Colonic mucosa (tissue), 4 donors: ENCODE data around the gene MRPL46. TPM values are rescaled to one million over a fixed set of nuclear protein-coding genes. Genes with fewer than 3 reads are reported as not detected.

ENCODE experiments used
- DNase-seq: peaks from one replicate; pipeline ENCODE4 v3.0.0-alpha.2; 2020
- H3K27ac ChIP-seq: fragments of 200-600 bp; one replicate; pipeline ENCODE4 v1.8.0; 2021
- H3K27me3 ChIP-seq: fragments of 200-600 bp; one replicate; pipeline ENCODE4 v1.8.0; 2021
- H3K36me3 ChIP-seq: fragments of 200-600 bp; one replicate; pipeline ENCODE4 v1.8.0; 2021
- H3K4me1 ChIP-seq: fragments of 200-600 bp; one replicate; pipeline ENCODE4 v1.8.0; 2021; ENCODE audit warnings: mild to moderate bottlenecking
- H3K4me3 ChIP-seq: fragments of 200-600 bp; one replicate; pipeline ENCODE4 v1.8.0; 2021
- H3K9ac ChIP-seq, 2 donors: one replicate each; pipeline ENCODE4 v1.7.0; 2013; ENCODE audit warnings: control low read depth in 2 of 2, low read depth in 2 of 2, low read length in 2 of 2
- H3K9me3 ChIP-seq: fragments of 200-600 bp; one replicate; pipeline ENCODE4 v1.8.0; 2021
- CTCF ChIP-seq: fragments of 200-600 bp; IDR thresholded peaks from one replicate; pipeline ENCODE4 v1.8.0; 2022; ENCODE audit warnings: antibody characterized with exemption, mild to moderate bottlenecking
- intact Hi-C: fragments of 100-400 bp; cut with DNase I; formaldehyde crosslinking; loops from one replicate; pipeline ENCODE4 v1.14.1; 2022
- total RNA-seq, 2 donors: library from RNA; stranded (reverse); fragmentation: NEBNext Ultra II Directional in 1 of 2; extraction: Animal tissue kit (Norgen Biotek cat#: 25700) in 1 of 2; gene quantifications; one replicate each; pipeline ENCODE4 v1.2.1, GENCODE V29; 2021
- donor health status: healthy.
- donor health status: DM: no; HTN: no; CAD: no.
- donor health status: DM: no; HTN: no; CAD: no.

MRPL46 gene
- total RNA-seq: 10 to 100 TPM; 20.6 to 40.6 TPM

DNA sequence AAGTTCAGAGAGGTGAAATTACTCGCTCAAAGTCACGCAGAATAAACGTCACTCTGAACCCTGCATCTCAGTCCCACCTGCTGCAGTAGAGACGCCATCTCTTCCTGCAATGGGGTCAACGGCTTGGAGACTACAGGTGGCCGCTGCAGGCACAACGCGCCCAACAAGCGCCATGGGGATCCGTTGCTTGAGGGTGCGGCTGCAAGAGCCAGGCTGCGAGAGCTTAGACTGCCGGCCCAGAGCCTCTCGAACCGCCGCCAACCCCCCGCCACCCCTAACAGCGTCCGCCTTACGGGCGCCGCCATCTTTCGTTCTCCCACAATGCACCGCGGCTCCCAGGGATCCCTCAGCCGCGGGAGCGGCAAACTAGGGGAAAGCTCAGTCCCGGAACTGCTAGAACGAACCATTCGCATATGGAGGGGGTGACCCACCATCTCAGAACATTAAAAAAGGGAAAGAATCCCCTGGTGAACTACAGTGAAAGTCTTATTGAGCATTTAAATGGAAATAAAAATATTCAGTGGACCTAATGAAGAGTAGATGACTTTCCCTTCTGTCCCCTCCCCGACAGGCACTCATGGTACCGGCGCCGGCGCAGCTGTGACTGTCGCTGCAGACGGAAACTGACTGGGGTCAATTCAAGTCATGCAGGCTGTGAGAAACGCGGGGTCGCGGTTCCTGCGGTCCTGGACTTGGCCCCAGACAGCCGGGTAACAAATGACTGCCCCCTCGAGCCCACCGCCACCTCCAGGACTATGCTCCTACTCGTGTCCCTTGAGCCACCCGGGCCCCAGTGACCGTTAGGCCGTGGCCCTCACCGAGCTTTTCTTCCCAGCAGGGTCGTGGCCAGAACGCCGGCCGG is at the start of gene MRPL46, which contains the start of gene MRPS11:
Gene MRPL46, minus strand, starts transcription at position 316 of the 862 bp plus-strand sequence. Its CDS starts 11 bp downstream, at position 305.
Gene MRPS11, plus strand, starts transcription at position 636 of the 862 bp plus-strand sequence. Its CDS starts 10 bp downstream, at position 646.
- peak within 1 kb of the TSS; percentile 82 to 87 for H3K9ac ChIP-seq
- no peaks in the 10 kb centered on the region for H3K27me3 ChIP-seq
- peak; percentile 96 for DNase-seq
- intact Hi-C loops: loop anchor here (5.0 kb wide), 1 partner anchor 150 kb away; no protein-coding TSS in a partner anchor
- peak within 1 kb of the TSS; percentile 91 for H3K4me3 ChIP-seq
- no peaks in the 10 kb centered on the region for H3K9me3 ChIP-seq
- TF ChIP-seq CTCF: no peak
- peaks cover 7% of the 10 kb centered on the region for H3K4me1 ChIP-seq
- H3K27ac ChIP-seq: peak within 1 kb of the TSS; percentile 72
- H3K36me3 ChIP-seq: no peaks in the 10 kb centered on the region

DNA sequence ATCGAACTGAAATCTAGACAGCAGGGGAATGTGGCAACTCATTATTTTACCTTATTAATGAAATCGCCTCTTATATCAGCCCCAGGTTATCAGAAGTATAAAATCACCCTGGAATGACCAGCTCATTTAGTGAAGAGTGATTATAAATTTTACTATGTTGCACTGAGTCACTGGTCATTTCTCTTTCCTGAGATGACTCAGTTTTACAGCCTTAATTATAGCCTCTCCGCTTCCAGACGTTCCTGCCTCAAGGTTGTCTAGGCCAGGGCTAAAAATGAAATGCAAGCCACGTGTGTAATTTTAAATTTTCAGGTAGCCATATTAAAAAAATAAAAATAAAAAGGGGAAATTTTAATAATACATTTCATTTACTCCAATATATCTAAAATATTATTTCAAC is 46.0 kb upstream of the MRPL46 start:
- peaks cover 7% of the 10 kb centered on the region for H3K36me3 ChIP-seq

DNA sequence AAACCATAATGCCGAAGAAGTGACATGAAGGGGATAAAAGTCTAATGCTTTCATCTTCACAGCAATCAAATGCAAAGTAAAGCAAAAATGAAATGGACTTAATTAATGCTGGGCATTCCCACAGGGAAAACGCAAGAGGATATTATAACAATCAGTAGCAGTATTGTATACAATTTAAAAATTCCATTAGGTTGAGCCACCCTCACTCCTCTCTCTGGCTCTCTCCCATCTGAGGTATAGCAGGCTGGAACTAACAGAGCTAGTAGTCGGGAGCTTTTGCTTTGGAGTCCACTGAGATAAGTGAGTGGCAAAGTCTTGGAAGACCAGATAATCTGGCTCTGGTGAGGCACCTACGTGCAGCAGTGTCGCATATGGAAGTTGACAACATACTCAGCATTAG is 45.4 kb upstream of the MRPL46 start:
- no peaks in the 10 kb centered on the region for H3K27me3 ChIP-seq
- intact Hi-C loops: no loop called here
- DNase-seq: no peak
- peaks cover 7% of the 10 kb centered on the region for H3K36me3 ChIP-seq
- no peak overlapping the region for H3K27ac ChIP-seq
- TF ChIP-seq CTCF: no peak
- H3K4me3 ChIP-seq: no peak overlapping the region
- no peaks in the 10 kb centered on the region for H3K9me3 ChIP-seq
- no peaks in the 10 kb centered on the region for H3K4me1 ChIP-seq
- no peak overlapping the region for H3K9ac ChIP-seq

More for the DNA sequence above, 46.0 kb upstream of the MRPL46 start:
- no peaks in the 10 kb centered on the region for H3K9me3 ChIP-seq
- intact Hi-C loops: no loop called here
- no peak for TF ChIP-seq CTCF
- H3K4me1 ChIP-seq: no peaks in the 10 kb centered on the region
- H3K27me3 ChIP-seq: no peaks in the 10 kb centered on the region
- H3K27ac ChIP-seq: no peak overlapping the region
- H3K9ac ChIP-seq: no peak overlapping the region
- H3K4me3 ChIP-seq: no peak overlapping the region
- no peak for DNase-seq

DNA sequence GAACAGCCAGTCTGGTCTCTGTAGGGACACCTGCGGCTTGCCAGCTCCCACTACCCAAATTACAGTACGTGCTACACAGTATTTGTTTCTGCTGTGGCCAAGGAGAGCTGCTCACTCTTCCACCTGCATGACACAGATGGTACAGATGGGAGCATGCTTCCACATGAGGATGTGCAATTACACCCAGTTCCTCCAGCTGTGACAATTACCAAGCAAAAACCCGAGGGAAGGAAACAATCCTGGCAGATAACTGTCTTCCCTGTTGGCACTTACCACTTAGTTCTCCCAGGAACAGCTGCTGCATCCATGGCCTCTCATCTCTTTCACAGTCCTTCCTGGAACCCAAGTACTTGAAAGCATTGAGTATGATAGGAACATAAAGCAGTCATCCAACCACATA is 44.9 kb upstream of the MRPL46 start:
- no peaks in the 10 kb centered on the region for H3K27me3 ChIP-seq
- DNase-seq: no peak
- peaks cover 7% of the 10 kb centered on the region for H3K36me3 ChIP-seq
- H3K4me1 ChIP-seq: no peaks in the 10 kb centered on the region
- intact Hi-C loops: no loop called here
- H3K9me3 ChIP-seq: no peaks in the 10 kb centered on the region
- no peak overlapping the region for H3K4me3 ChIP-seq
- no peak overlapping the region for H3K27ac ChIP-seq
- H3K9ac ChIP-seq: no peak overlapping the region
- TF ChIP-seq CTCF: no peak

DNA sequence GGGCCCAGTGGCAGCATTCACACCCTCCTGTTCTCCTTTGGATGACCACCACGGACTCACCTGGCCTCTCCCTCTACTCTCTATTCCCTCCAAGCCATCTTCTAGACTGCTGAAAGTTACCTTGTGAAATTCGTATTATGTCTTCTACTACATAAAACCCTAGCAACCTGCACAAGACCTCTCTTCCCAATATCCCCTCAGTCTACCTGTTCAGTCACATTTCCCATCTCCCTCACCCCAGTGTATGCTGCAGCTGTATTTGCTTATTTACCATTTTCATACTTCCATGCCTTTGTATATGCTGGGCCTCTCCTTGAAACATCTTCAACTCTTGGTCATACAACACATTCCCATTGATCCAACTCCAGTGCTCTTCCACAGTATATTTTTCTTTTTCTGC is 44.0 kb upstream of the MRPL46 start:
- H3K9me3 ChIP-seq: no peaks in the 10 kb centered on the region
- H3K36me3 ChIP-seq: peaks cover 7% of the 10 kb centered on the region
- no peak overlapping the region for H3K4me3 ChIP-seq
- H3K27ac ChIP-seq: no peak overlapping the region
- no peak overlapping the region for H3K9ac ChIP-seq
- intact Hi-C loops: no loop called here
- H3K4me1 ChIP-seq: no peaks in the 10 kb centered on the region
- H3K27me3 ChIP-seq: no peaks in the 10 kb centered on the region
- TF ChIP-seq CTCF: no peak
- no peak for DNase-seq
